NCI-H146 treated with DMSO at 0.1 percent for 48 hours (cell line): ENCODE measurements around the gene F2RL1.
A peak's percentile ranks its signal among the peaks of the same experiment; 100 is the strongest.
"Not testable (repeated sequence)": the region's sequence is repeated elsewhere in the genome, so short reads cannot be mapped to it uniquely, and the experiment has no call there.

ENCODE experiments used
- DNase-seq: peaks from one replicate; lab custom pipeline; 2025; ENCODE audit not compliant: unreplicated experiment; lab: John Stamatoyannopoulos, UW

Gene F2RL1

GRCh38 chr5:76818844-76819831 lies at the start of gene F2RL1:
TSS of gene F2RL1 (plus strand) at chr5:76819030. CDS start at chr5:76819183, 153 bp downstream.
- DNase-seq: peak; percentile 16

DNA sequence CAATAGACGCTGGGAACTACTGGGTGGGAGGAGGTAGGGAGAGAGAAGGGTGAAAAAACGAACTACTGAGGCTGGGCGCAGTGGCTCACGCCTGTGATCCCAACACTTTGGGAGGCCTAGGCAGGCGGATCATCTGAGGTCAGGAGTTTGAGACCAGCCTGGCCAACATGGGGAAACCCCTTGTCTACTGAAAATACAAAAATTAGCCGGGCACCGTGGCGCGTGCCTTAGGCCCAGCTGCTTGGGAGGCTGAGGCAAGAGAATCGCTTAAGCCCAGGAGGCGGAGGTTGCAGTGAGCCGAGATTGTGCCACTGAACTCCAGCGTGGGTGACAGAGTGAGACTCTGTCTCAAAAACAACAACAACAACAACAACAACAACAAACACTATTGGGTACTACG lies 47.8 kb upstream of the F2RL1 start:
- not testable (repeated sequence) for DNase-seq

DNA sequence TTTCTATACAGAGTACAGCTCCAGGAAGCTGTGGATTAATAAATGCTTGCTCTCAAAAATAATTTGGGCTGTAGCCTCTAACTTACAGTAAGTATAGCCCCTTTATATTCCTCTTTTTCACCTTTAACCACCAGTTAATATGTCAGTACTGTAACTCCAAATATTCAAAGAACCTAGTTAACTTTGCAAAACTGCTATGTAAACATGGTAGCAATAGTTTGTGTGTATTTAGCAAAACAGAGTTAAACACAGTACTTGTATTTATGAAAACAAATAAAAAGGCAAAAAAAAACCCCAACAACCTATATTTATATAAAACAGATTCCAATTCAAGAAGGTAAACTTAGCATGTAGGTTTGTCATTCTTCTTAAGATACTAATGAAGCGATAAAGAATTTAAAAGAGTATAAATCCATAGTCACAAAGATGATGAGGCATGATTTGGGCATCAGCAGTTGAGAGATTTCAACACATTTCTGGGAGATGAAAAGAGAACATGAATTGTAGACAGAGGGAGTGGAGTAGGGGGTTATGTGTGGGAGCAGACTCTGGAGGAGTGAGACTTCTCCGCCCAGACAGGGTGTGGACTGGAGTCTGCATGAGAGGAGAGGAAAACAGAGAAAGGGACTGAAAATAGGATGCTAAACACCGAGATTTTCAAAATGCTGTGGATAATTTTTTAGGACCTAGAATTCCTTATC lies 47.0 kb upstream of the F2RL1 start:
- no peak for DNase-seq

GRCh38 chr5:76775921-76776320 lies 42.9 kb upstream of the F2RL1 start:
- DNase-seq: no peak

- DNase-seq: no peak
Measured at GRCh38 chr5:76776391-76776790, 42.4 kb upstream of the F2RL1 start.

GRCh38 chr5:76780616-76781015 lies 38.2 kb upstream of the F2RL1 start:
- DNase-seq: not testable (repeated sequence)

- DNase-seq: no peak
Measured at GRCh38 chr5:76781775-76782174, 37.1 kb upstream of the F2RL1 start.

DNA sequence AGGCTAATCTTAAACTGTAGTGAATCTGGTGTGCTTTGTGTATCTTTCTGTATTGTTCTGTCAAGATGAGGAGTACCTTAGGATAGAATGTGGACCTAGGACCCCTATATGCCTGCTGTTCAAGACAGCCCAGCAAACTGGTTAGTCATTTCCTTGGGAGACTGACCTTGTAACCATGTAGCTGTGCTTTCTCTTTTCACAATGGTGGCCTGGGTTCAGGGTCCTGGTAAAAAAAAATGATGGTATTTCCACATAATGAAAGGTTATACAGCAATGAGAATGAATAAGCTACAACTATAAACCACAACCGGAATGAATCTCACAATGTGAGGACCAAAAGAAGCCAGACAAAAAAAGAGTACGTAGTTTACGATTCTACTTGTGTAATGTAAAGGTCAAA lies 36.4 kb upstream of the F2RL1 start:
- no peak for DNase-seq

- DNase-seq: no peak
Measured at GRCh38 chr5:76787237-76787636, 31.6 kb upstream of the F2RL1 start.

GRCh38 chr5:76788362-76788761 lies 30.5 kb upstream of the F2RL1 start:
- no peak for DNase-seq

GRCh38 chr5:76789275-76789674 lies 29.6 kb upstream of the F2RL1 start:
- DNase-seq: not testable (repeated sequence)

- DNase-seq: no peak
Measured at GRCh38 chr5:76789991-76790581, 28.7 kb upstream of the F2RL1 start.

DNA sequence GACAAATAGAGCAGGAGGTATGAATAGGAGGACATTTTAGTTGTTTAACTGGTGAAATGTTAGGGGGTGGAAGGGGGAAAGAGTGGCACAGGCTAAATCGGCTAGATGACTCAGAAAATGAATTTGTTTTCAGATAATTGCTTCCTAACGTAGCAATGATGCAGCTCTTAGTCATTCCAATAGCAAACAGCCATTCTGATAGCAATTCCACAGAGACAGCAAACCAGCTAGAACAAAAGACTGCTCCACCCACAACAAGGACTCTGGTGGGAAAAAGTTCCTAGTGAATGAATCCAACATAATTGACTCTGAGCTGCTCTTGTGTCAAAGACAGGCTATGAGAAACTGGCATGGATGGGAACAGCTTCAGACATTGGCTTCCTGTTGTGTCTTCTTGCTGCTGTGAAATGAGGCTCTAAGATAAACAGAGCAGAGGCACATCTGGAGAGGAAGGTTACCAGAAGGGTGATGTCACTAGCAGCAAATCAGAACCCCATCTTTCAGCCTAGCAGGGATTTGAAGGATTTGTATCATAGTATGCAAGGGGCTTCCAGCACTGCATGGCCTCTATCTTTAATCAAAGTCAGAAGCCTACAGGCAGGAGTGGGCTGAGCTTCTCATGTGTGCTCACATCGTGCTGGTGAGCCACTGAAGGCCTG lies 28.1 kb upstream of the F2RL1 start:
- DNase-seq: no peak

GRCh38 chr5:76791461-76791860 lies 27.4 kb upstream of the F2RL1 start:
- no peak for DNase-seq

DNA sequence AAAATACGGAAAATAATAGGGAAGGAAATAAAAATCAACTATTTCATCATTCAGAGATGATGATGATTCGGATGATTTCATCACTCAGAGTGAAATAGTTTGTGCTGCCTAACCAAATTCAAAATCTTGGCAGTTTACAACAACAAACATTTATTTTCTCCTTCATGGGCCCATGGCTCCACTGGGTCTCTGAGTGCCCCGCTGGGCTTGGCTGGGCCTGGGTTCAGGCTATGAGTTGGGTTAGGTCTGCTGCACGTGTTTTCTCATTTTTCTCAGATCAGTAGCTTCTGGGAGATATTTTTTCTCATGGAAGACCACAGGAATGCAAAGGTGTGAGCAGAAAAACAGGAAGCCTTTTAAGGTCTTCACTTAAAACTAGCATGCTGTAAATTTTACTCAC lies 24.0 kb upstream of the F2RL1 start:
- no peak for DNase-seq

GRCh38 chr5:76799588-76799987 lies 19.2 kb upstream of the F2RL1 start:
- DNase-seq: no peak

GRCh38 chr5:76800579-76800978 lies 18.3 kb upstream of the F2RL1 start:
- DNase-seq: no peak

DNA sequence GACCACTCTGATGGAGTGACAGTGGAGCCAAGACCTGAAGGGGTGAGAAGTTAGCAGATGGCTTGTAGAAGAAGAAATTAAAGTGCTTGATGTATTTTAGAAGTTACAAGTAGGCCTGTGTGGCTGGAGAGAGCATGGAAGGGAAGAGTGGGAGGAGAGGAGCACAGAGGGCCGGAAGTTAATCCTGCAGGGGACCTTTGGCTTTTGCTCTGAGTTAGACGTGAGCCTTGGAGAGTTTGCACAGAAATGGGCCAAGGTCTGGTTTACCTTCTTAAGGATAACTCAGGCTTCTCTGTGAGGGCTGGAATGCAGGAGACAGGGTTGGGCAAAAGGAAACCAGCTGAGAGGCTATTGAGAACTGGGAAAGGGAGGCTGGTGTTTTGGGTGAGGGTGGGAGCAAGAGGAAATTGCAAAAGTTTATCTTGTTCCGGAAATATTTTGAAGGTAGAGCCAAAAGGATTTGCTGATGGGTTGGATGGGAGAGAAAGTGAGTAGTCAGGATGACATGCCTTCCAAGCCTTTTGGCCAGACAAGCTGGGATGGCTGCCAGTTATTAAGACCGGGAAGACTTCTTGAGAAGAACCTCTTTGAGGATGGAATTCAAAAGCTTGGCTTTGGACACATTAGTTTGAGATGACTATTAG lies 17.5 kb upstream of the F2RL1 start:
- DNase-seq: no peak

GRCh38 chr5:76801803-76802195 lies 17.0 kb upstream of the F2RL1 start:
- DNase-seq: no peak

DNA sequence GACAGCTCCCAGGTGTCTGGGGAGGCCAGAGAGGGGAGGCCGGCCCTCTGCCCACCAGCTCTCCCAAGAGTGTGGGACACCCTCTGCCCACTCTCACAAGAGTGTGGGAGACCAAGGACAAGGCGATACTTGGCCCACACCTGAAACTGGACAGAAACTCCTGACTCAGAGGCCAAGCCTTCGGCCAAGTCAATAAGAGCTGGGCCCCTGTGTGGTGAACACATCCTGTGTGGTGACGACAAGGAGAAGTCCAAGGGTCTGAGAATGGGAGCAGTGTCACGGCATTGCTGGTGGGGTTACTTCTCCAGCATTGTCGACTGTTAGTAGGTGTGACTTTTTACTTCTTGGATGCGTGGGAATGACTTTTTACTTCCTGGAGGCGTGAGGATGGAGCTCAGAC lies 14.6 kb upstream of the F2RL1 start:
- no peak for DNase-seq
